PC-3 (cell line): ENCODE results near the gene MAP3K5.

Source experiments
- CTCF ChIP-seq: fragments of 300-600 bp; sonication (generic); conservative IDR thresholded peaks from 2 replicates; pipeline ENCODE4 v1.5.1; 2017; ENCODE audit warnings: antibody characterized with exemption, low read depth, mild to moderate bottlenecking, low read length
- EZH2 ChIP-seq: fragments of 300-600 bp; sonication (generic); IDR thresholded peaks from one replicate; pipeline ENCODE4 v1.6.1; 2017; ENCODE audit warnings: antibody characterized with exemption, mild to moderate bottlenecking, low read length; ENCODE audit not compliant: unreplicated experiment
- EZH2phosphoT487 ChIP-seq: fragments of 300-600 bp; sonication (generic); IDR thresholded peaks from 2 replicates; pipeline ENCODE4 v1.6.1; 2018; ENCODE audit warnings: mild to moderate bottlenecking, antibody characterized with exemption, low read length, borderline replicate concordance

GRCh38 chr6:136628996-136629395 lies 163.3 kb downstream of the MAP3K5 start:
- no peak for TF ChIP-seq EZH2
- TF ChIP-seq CTCF, result no peak
- TF ChIP-seq EZH2phosphoT487, result no peak
